ENCODE measurements around the gene SPTLC2.
"Not testable (repeated sequence)": the region's sequence is repeated elsewhere in the genome, so short reads cannot be mapped to it uniquely, and the experiment has no call there.

Gene SPTLC2

GRCh38 chr14:77549451-77549850 lies 67.0 kb downstream of the SPTLC2 start:
- DNase-seq (ENCODE audit: low spot score), result no peak

- no peak for DNase-seq (ENCODE audit: low spot score)
These were observed 68.8 kb downstream of the SPTLC2 start for GRCh38 chr14:77547512-77548180.

- DNase-seq (ENCODE audit: low spot score), result not testable (repeated sequence)
These were observed 71.3 kb downstream of the SPTLC2 start for GRCh38 chr14:77545171-77545570.

DNA sequence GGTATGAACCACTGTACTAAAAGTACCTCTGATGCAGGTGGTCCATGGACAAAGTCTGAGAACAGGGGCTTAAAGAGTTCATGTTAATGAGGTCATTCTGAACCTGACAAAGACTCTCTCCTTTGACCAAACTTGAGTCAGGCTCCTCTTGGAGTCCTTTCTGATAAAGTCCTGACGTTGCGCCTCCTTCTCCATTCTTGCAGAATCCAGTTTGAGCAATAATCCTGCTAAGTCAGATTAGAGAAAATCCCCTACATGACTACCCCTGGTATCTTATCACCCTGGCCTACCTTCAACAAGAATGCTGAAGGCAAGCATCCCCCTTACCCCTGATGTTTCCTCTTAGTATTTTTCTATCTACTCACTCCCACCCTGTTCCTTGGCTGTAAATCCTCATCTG lies 71.9 kb downstream of the SPTLC2 start:
- no peak for DNase-seq (ENCODE audit: low spot score)

DNA sequence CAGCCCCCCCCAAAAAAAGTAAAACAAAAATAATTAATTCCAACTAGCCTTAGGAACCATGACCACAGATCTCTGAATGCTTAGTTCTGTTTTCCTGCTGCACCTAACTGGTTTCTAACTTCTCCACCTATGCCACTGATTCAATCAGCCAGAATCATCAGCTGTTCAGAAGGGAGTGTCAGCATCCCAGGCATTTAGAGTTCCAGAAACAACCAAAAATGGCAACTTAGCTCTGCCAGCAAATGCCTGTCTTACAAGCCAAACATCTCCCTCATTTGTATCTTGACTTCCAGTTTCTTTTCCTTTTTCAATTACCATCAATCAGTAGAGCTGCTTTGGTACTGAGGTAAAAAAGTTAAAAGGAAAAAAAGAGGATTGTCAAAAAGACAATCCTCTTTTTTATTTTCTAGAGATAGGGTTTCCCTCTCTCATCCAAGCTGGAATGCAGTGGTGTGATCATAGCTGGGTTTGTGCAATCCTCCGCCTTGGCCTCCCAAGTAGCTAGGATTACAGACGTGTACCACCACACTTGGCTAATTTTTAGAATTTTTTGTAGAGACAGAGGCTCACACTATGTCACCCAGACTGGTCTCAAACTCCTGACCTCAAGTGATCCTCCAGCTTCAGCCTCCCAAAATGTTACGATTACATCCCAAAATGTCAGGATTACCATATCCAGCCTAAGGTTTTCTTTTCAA lies 72.7 kb downstream of the SPTLC2 start:
- no peak for DNase-seq (ENCODE audit: low spot score)

- no peak for DNase-seq (ENCODE audit: low spot score)
These were observed 73.2 kb downstream of the SPTLC2 start for GRCh38 chr14:77543240-77543551.

GRCh38 chr14:77542421-77543239 lies 73.8 kb downstream of the SPTLC2 start:
- DNase-seq (ENCODE audit: low spot score), result no peak

- DNase-seq (ENCODE audit: low spot score), result no peak
These were observed 74.5 kb downstream of the SPTLC2 start for GRCh38 chr14:77541905-77542304.

GRCh38 chr14:77536951-77537350 lies 79.5 kb downstream of the SPTLC2 start:
- not testable (repeated sequence) for DNase-seq (ENCODE audit: low spot score)

DNA sequence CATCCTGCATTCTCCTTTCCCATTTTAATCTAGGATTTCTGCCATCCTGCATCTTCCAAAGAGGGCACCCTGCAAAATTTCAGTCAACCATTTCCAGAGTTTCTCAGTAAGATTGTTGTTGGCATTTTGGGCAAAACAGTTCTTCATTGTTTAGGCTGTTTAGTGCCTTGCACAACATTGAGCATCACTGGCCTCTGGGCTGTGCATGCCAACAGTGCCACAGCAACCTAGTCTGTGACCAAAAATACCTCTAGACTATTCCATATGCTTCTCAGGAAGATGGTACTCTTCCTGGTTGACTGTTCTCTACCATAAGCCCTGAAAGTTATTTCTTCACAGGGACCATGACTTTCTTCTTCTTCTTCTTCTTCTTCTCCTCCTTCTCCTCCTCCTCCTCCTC lies 85.4 kb downstream of the SPTLC2 start:
- no peak for DNase-seq (ENCODE audit: low spot score)

DNA sequence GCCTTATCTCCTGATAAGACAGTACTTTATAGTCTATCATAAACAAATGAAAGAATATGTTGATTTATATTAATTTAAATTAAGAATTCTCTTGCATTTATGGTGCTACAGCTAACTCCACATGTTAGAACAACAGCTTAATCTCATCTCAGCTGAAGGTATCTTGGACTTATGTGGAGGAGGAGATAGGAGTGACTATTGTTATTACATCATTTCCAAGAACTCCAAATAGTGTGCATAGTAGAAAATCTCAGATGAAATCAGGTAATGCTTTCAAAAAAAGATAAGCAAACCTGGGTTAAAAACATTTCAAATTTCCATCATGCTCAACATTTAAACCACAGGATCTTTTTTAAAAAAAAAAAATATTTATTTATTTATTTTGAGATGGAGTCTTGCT lies 86.5 kb downstream of the SPTLC2 start:
- no peak for DNase-seq (ENCODE audit: low spot score)

DNA sequence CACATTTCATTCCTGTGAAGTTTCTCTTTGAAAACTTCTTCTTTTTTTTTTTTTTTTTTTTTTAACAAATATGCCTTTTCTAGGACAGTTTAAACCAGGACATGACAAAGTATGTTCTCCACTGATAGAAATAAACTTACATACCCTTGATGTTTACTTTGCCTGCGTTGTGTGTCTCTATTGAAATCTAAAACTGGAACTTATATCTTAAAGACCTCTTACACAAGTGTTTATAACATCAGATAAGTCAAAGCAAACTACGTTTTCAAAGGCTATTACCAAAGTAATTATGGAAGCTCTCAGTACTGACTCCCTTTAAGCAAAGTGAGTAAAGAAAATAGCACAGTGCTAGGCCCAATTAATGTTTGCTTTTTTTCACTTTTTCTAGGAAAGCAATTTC lies 87.2 kb downstream of the SPTLC2 start:
- no peak for DNase-seq (ENCODE audit: low spot score)

- not testable (repeated sequence) for DNase-seq (ENCODE audit: low spot score)
These were observed 87.7 kb downstream of the SPTLC2 start for GRCh38 chr14:77528701-77529100.

GRCh38 chr14:77526266-77526665 lies 90.2 kb downstream of the SPTLC2 start:
- no peak for DNase-seq (ENCODE audit: low spot score)

- DNase-seq (ENCODE audit: low spot score), result no peak
These were observed 91.9 kb downstream of the SPTLC2 start for GRCh38 chr14:77524536-77524935.

GRCh38 chr14:77523109-77523508 lies 93.3 kb downstream of the SPTLC2 start:
- DNase-seq (ENCODE audit: low spot score), result no peak

DNA sequence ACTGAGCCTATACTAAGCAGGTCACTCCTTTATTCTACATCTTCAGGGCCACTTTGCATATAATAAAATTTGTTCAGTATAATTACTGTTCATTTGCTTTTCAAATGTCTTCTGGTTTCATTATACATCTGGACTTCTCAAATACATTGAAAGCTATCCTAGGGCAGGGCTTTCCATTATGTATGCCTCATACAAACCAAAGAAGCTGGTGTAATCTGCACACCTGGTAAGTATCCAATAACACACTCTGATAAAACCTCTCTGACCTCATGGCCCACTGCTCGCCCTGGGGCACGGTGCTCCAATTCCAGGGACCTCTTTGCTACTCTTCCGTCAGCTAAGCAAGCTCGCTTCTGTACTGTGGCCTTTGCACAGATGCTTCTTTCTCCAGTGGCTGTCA lies 95.9 kb downstream of the SPTLC2 start:
- DNase-seq (ENCODE audit: low spot score), result no peak

DNA sequence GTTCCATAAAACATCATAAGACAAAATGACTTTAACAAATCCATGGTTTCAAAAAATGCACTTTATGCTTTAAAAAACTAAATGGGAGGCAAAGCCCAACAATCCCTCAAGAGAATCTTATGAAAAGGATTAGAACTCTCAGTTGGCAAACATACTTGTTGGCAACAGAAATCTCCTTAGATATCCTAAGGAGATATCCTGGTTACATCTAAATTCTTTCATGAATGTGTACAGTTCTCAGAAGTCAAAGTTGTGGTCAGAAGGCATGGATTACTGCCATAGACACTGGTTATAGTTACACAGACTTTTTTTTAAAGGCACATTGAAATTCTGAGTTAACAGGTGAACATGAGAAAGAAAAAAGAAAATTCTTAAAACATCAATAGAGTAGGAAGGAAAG lies 100.3 kb downstream of the SPTLC2 start:
- no peak for DNase-seq (ENCODE audit: low spot score)

- DNase-seq (ENCODE audit: low spot score), result no peak
These were observed 104.8 kb downstream of the SPTLC2 start for GRCh38 chr14:77511486-77512162.

GRCh38 chr14:77509366-77509765 lies 107.1 kb downstream of the SPTLC2 start:
- DNase-seq (ENCODE audit: low spot score), result no peak

- DNase-seq (ENCODE audit: low spot score), result no peak
These were observed 107.6 kb downstream of the SPTLC2 start for GRCh38 chr14:77508876-77509275.

DNA sequence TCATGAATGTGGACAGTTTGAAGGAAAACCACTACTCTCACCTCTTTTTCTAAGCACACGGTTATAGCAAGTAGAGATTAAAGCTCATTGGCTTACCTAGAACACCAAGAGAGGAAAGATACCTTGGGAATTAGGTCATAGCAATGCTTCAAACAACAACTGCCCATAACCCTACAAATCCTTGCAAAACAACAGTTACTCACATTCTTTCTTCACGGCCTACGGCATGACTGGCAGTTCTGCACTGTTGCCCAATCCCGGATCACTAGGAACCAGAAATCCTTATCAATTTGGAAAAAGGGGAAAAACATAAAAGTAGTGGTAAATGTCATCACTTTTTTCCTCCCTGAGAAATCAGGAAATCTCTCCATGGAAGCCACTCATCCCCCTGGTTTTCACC lies 108.2 kb downstream of the SPTLC2 start:
- DNase-seq (ENCODE audit: low spot score), result no peak

- no peak for DNase-seq (ENCODE audit: low spot score)
These were observed 108.7 kb downstream of the SPTLC2 start for GRCh38 chr14:77507762-77508161.
